Kidney tubule cell (primary cell): ENCODE results near the gene TRAF7.

Experiments used
- DNase-seq: peaks from one replicate; pipeline ENCODE4 v3.0.0-alpha.2; 2018; ENCODE audit warnings: low spot score

The TRAF7 gene

DNA sequence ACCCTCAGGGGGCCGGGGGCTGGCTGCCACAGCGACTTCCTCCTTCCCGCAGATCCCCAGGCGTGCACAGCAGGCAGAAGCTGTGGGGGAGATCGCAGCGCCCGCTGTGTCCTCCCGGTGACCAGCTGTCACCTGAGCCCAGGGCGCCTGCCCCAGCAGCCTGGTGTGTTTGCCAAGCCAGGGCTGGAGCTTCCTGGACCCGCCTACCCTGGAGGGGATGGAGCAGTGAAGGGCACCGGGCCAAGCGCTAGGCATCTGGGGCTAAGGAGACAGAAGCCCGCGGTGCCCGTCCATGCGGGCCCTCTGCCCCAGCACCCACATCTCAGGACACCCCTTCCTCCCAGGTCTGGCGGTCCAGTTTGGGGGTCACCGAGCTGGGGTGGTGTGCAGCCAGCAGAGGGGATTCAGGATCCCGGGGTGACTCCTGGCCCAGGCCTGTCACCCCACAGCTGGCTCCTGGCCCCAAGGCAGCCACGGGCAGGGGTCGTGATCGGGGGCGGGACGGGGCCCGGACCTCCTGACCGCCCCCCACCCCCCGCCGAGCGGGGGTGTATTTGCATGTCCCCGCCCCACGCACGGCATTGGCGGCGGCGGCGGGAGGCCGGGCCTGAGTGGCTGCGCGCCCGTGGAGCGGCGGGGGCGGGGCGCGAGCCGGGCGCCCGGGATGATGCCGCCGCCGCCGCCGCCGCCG, 7.5 kb upstream of the TRAF7 start, which contains the start of gene RAB26:
RAB26 (plus strand) TSS at position 645 of the 691 bp plus-strand sequence. CDS start 159 bp downstream, outside the sequence.
- peak; percentile 83 for DNase-seq

DNA sequence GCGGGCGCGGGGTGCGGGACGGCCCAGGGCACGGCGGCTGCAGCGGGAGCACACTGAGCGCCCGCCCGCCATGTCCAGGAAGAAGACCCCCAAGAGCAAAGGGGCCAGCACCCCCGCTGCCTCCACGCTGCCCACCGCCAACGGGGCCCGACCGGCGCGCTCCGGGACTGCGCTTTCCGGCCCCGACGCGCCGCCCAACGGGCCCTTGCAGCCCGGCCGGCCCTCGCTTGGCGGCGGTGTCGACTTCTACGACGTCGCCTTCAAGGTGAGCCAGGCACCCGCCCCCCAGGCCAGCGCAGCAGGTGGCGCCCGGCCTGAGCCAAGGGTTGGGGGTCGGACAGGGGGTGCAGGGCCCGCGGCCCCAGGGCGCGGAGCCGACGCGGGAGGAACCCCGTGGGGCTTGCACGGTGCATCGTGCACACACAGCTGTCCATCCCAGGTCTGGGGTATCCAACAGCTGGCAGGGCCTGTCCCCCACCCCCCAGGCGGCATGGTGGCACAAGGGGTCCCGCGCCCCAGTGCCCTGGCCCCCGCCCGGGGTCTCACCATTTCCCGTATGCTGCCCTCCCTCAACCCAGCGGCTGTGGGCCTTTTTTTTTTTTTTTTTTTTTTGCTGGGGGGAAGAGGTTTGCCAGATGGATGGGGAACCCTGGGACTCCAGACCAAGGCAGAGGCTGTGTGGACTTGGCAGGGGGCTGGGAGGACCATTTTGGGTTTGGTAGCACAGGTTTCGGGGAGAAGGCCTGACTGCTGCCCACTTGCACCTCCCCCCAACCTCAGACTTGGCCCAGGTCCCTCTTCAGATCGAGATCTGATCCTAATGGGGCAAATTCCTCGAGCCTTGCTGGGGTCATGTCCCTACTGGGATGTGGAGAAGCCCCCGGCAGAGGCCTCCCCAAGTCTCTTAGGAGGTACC, 6.6 kb upstream of the TRAF7 start:
- DNase-seq = peak; percentile 42

- DNase-seq = peak; percentile 22
Observed at GRCh38 chr16:2149630-2150417, 5.8 kb upstream of the TRAF7 start.

DNA sequence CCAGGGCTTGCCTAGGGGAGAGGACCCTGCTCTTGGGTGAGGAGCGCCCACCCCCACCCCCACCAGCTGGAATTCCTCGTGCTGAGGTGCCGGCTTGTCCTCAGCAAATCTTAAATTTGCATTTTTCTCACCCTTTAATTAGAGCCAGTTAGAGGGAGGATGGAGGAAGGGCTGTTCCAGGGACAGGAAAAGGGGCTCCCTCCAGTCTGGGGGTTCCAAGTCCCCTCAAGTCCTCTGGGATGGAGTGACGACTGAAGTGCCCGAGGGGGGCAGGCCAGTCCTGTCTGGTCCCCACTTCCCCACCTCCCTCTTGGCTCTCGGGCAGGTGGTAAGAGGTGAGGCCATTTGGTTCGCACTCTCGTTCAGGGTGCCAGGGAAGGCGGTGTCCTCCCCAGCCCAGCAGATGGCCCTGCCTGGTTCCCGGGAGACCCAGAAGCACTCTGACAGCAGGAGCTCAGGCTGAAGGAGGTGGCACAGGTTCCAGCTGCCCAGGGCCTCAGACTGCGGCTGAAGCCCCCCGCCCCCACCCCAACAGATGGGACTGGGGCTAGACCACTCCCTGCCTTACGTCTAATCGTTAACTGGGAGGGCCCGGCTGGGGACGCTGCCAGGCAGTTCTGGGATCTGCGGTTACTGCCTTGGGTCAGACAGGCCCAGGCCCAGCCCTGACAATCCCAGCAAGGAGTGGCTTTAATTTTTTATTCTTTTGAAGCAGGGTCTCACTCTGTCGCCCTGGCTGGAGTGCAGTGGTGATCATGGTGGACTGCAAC, 5.0 kb upstream of the TRAF7 start:
- peak; percentile 44 for DNase-seq

- peak; percentile 15 for DNase-seq
Observed at GRCh38 chr16:2151188-2152091, 4.1 kb upstream of the TRAF7 start.

GRCh38 chr16:2152695-2153506, 2.7 kb upstream of the TRAF7 start:
- peak; percentile 61 for DNase-seq

- DNase-seq = no peak
Observed at GRCh38 chr16:2154533-2155090, 970 bp upstream of the TRAF7 start.

DNA sequence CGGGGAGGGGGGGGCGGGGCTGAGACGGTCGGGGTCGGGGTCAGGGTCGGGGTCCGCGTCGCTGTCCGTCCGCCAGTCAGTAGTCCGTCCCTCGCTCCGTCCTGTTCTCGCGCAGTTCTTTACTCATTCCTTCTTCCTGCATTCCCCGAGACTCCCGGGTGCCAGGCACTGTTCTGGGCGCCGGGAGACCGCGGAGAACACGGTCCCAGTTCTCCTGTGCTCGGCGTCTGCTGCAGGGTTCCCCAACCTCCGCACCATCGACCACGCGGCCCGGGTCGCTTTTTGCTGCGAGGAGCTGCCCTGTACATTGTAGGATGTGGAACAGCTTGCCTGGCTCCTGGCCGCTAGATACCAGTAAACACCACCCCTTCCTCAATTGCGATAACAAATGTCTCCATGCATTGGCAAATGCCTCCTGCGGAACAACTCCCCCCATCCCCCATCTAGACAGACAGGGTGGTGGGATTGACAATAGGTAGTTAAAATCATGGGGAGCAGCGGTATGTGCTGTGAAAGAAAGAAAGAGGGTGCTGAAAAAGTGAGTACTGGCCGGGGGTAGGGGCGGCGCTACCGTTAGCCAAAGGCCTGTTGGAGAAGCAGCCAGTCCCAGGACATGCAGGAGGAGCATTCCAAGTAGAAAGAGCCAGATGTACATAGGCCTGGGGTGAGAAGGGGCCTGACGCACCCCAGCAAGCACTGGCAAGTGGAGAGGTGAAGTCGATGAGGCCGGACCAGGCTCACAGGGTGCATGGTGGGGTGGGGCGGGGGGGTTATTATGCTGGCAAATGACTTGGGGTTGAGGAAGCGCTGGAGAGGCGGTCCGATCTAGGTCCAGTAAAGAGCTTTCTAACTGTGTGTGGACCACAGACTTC, 631 bp downstream of the TRAF7 start:
- DNase-seq = peak; percentile 62

DNA sequence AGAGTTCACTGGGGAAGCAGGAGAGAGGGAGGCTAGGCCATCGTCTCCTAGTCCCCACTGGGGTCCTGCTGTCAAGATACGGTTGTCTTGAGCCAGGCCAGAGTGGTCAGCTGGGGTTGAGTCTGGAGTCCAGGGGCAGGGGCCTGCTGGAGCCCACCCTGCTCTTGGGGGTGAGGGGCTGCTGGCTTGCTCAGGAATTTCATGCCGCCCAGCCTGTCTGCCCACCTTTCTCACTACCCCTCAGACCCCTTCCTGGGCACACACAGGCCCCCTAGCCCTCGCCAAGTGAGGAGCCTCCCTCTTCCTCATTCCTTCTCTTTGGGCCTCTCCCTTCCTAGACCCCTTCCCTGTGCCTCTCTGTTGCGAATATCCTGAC, 1.3 kb downstream of the TRAF7 start:
- DNase-seq = no peak

GRCh38 chr16:2157480-2158261, 2.1 kb downstream of the TRAF7 start:
- DNase-seq = no peak

DNA sequence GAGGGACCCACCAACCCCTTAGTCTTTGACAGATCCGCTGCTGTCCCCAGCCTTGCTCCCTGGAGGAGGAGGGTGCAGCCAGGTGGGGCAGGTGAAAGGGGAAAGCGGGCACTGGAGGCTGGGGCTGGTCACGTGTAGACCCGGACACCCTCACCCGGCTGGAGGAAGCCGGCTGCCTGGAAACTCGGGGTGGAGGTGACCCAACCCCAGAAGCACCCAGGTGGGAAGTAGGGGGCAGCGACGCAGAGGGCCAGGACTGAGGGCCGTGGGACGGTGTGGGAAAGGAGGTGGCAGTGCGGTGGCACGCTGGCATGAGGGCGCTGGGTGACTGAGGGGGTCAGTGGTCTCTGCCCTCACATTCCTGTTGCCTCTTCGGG, 2.7 kb downstream of the TRAF7 start:
- no peak for DNase-seq

DNA sequence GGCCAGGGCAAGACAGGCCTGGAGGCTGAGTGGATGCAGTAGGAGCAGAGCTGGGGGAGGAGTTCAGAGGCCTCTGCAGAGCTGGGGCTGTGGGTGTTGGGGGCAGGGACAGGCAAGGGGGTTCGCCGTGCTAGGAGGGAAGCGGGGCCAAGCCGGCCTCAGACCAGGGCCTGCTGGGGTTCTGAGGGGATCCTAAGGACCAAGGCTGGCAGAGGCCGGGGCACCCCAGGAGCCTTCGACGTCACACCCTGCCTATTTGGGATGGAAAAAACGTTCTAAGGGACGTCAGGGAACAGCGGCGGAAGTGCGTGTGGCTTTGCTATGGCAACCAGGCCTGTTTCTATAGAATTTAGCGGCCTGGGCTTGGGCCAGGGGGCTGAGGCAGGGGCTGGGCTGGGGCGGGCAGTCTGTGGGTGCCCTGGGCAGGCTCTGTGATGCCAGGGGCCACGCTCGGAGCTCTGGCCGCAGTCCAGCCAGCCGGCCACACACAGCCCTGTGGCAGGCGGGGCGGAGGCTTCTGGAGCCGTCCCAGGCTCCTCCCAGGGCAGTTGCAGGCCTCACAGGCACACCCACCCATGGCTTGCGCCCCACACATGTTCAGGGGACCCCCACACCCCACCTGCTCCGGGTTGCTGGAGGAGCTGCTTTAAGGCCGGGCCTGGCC, 3.7 kb downstream of the TRAF7 start:
- no peak for DNase-seq

- DNase-seq = no peak
Observed at GRCh38 chr16:2160915-2161551, 5.5 kb downstream of the TRAF7 start.

DNA sequence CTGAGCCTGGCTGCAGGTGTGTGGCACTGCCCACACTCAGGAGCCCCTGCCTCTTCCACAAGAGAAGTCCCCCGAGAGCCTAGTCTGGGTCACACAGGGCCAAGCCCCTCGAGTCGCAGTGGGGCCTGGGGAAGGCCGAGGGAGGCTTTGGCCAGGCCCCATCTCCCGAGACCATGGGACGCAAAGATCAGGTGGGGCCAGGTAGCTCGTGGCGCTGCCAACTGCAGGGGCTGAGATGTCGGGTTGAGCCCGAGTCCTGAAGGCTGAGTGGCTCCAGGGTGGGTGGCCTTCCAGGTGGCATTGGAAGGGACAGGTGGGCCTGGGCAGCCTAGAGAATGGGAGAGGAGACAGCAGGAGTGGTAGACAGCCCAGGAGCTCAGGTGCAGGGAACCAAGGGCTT, 6.3 kb downstream of the TRAF7 start:
- DNase-seq = no peak

GRCh38 chr16:2162676-2163118, 7.1 kb downstream of the TRAF7 start:
- no peak for DNase-seq

DNA sequence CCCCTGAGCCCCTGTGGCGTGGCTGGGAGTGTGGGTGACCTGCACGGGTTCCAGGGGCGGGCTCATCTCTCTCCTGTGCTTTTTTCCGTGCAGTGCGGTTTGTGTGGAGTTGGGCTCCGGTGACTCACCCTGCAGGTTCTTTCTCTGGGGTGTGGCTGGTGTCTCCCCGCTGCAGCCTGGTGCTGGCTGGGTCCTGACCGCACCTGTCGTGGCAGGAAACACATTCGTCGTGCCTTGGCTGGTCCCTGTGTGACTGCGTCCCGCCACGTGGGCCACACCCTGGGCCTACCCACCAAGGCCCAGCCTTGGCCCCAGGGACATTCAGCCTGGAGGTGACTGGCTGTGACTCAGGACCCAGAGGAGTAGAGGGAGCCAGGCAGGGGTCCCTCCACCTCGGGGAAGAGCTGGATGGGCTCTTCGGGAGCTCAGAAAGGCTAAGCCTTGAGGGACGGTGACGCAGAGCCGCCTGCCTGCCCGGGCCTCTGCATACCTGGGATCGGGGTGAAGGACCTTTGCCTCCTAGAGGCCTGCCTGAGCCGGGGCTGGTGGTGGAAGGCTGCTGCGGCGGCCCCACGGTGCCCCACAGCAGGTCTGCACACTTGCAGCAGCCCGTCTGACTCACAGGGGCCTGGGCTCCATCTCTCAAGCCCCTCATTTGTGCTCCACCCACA, 7.8 kb downstream of the TRAF7 start:
- DNase-seq = peak; percentile 67
